Activated naive CD4-positive, alpha-beta T cell (primary cell): ENCODE data around the gene DNM3.

Source experiments
- DNase-seq, 4 experiments: peaks; one replicate each; lab custom pipeline; 2025; lab: John Stamatoyannopoulos, UW

The DNM3 gene

GRCh38 chr1:172177849-172178248 lies 336.6 kb downstream of the DNM3 start:
- no peak for DNase-seq

DNA sequence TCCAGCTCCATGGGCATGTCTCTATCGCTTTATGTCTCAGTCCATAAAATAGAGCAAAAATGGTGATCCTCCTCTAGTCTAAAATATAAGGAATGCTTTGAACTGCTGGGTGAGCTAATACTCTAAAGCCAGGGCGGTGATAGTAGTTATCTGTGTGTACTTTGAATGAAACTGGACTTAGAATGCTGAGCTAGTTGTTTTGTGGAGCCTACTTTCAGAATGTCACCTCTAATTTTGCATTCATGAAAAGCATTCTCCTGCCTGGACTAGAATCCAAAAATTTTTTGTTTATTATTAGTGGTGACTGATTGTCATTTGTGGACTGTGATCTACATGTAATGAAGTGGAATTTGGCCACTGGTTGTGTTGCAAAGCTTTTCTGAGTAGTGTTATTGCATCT lies 337.6 kb downstream of the DNM3 start:
- DNase-seq: no peak

- no peak for DNase-seq
Measured at GRCh38 chr1:172179918-172180317, 338.6 kb downstream of the DNM3 start.

DNA sequence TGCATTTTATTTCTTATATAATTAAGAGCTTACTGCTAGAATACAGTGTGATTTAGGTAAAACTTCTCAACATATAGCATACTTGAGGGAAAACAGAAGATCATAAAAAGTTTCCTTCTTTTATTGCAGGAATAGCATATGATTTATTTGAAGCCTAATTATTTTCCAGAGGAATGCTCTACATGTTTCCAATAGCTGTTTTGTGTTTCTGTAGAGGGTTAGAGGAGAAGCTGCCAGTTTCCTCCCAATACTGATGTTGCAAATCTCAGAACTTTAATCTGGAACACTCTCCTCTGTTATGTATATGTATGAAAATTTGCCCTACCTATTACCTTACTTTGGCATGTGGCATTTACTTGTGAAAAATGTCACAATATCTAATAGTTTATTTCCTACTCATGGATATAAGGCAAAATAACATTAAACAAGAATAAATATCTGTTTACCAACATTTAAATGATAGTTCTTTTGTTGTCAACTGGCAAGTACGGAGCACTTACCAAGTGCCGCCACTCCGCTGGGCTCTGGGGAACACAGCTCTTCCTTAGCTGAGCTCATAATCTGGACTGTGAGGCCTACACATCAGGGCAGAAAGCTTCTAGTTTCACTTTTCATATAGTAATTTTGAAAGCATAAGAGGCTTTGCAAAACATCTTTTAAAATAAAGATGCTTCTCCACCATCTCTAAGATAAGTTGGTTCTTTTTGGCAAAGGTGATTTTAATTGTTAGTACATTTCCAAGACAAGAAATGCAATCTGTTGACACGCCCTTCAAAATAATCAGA lies 339.4 kb downstream of the DNM3 start:
- DNase-seq: no peak

DNA sequence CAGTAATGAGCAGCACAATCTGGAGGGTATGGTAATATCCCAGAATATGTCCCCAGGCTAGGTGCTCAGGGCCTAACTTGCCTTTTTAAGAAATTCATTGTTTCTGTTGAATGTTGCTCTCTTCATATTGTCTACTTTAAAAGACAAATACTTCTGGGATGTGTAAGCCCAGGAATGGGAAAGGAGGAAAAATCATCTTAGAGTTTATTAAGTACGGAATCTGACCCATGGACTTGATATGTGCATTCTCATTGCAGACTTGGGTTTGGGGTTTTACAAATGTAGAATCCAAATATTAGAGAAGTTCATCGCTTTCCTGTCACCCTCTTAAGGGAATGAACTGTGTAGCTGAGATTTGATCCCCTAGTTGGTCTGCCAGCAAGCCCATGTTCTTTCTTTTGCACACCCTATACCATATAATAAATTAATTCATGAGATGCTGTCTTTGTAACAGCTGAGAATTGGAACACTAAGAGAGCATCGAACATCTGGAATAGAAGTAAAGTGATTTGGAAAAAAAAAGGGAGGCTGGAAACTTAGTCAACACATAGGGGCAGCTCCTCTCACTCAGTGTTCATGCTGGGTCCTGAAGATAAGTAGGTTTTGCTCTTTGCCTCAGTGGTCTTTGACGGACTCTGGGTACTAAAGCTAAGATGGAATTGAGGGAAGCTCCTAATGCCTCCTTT lies 343.4 kb downstream of the DNM3 start:
- no peak for DNase-seq

GRCh38 chr1:172185211-172185610 lies 343.9 kb downstream of the DNM3 start:
- no peak for DNase-seq

DNA sequence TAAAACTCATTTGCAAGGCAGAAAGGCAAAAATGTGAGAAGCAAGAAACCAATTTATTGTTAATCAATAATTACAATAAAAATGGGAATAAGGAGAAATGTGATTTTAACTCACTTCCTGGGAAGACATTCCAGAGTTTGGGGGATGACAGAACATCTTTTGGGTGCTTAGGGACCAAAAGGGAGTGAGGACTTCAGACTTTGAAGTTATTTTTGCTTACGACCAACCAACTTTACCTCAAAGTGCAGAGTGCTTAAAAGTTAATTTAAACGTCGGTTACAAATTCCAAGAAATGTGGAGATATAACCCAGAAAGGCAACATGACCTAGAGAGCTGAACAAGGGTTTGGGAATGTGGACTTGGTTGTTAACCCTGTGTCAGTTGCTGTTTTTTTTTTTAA lies 344.7 kb downstream of the DNM3 start:
- DNase-seq: no peak

DNA sequence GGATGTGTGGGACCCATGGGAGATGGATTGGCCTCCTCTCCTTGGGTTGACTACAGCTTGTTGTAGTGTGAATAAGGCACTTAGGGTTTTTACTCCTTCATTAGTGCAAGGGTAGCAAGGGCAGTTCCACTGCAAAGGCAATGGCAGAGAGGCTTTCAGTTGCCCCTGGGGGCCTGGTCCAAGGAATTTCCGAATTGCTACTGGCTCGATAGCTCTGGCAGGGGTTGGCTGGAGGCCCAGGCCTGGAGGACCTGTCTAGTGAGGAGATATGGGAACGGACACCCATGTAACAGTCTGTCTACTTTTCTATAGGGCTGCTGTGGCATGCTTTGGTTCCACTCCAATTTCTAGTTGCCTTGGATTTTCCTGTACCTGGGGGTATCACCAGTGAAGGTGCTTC lies 360.3 kb downstream of the DNM3 start:
- DNase-seq: no peak

DNA sequence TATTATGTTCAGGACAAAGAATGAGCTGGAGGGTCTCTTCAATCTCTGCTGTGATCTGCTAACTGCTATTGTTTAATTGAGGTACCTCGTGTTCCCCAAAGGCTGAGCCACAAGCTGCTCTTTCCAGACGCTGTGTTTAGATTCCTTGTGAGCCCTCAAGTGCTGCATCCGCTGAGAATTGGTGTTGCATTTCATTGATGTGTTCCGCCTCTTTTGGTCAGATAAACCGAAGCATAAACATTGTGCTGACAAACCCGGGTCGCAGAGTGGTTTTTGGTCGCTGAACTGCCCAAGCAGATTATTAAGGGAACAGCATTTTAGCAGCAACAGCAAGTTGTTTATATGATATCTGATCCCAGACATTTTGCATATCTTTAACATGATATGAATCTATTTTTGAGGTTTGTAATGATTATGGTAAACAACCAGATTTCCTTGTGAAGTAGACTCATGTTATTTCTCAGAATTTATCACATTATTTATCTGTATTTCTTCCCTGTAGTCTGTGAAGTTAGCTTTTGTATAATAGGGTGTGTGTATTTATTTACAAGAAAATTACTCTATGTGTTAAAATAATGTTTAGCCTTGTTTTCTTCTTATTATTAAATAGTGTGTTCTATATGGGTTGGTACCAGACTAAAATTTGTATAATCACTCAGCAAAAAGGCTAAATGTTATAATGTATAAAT lies 362.0 kb downstream of the DNM3 start:
- DNase-seq: no peak

DNA sequence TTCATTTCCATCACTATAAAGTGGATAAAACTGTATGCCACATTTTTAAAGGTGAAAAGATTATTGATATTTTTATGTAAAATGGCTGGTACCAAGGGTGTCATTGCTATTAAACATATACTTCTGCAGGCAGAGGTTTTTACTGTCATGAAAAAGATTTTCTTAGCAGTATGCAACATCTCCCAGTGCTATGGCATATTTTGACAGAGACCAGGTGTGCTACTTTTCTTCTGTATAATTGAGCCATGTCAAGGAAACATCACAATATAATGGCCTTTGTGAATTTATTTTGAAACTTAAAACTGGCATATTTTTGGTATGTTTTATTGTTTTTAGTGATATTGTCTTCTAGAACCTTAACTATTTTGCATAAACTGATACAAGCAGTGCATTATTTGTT lies 362.6 kb downstream of the DNM3 start:
- DNase-seq: no peak

- no peak for DNase-seq
Measured at GRCh38 chr1:172206256-172206655, 365.0 kb downstream of the DNM3 start.

- no peak for DNase-seq
Measured at GRCh38 chr1:172208635-172209034, 367.3 kb downstream of the DNM3 start.

GRCh38 chr1:172211221-172211620 lies 369.9 kb downstream of the DNM3 start:
- no peak for DNase-seq

GRCh38 chr1:172212124-172212523 lies 370.8 kb downstream of the DNM3 start:
- no peak for DNase-seq

DNA sequence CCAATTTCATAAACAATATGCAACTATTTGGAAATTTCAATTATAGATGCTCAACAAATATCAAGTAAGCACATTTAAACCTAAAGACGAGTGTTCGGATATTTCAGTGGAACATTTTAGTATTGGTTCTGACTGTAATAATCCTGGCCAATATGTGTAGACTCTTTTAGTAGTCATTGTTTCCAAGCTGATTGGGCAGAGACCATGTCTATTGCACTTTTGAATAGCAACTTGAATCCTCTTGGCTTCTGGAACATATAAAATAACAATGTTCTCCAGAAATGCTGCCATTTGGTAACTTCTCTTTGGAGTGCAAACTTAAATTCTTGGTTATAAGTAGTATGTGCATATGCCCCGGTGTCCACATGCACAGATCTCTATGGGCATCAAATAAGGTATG lies 373.7 kb downstream of the DNM3 start:
- no peak for DNase-seq

DNA sequence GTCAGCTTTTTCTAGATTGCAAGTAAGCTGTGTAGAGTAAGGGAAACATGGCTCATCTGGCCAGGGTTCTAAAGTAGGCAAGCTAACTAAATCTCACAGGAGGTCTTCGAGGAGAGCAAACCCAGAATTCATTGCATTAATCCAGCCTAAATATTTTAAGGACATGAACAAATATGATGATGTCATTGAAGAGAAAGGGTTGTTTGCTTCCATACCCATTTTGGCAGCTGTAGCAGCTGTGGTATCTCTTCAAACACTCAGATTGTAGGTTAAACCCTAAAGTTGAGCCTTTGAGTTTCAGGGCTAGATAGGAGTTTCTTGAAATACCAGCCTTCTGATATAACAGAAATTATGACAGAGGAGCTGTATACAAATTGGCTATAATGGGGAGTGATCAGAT lies 378.7 kb downstream of the DNM3 start:
- no peak for DNase-seq

DNA sequence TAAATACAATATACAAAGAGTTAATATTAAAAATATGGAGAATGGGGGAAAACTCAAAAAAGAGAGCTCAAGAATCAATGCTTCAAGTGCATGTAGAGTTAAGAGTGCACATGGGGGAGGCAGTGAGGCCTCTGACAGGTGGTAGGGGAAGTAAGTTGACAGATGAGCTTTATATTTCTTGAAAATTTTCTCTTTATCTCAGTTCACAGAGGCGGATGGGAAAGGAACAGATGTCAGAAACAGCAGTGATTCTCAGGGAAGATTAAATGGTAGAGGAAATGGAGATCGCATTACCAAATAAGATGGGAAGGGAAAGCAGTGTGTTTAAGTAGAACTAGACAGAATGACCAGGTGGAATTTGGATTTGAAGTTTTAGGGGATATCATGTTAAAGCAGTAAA lies 379.1 kb downstream of the DNM3 start:
- no peak for DNase-seq

DNA sequence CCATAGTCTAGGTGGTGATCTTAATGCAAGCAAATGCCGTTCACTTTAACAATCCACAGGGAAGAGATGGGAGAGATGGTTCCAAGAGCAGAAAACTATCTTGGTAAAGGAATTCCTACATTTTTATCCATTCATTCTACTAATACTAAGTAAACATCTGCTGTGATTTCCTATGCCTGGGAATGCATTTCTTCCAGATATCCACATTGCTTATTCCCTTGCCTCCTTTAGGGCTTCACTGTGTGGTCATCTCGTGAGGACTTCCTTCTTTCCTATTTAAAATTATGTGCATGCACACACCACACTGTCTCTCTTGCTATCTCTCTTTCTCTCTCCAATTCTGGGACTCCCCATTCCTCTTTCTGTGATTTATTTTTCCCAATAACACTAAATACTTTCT lies 380.1 kb downstream of the DNM3 start:
- no peak for DNase-seq

DNA sequence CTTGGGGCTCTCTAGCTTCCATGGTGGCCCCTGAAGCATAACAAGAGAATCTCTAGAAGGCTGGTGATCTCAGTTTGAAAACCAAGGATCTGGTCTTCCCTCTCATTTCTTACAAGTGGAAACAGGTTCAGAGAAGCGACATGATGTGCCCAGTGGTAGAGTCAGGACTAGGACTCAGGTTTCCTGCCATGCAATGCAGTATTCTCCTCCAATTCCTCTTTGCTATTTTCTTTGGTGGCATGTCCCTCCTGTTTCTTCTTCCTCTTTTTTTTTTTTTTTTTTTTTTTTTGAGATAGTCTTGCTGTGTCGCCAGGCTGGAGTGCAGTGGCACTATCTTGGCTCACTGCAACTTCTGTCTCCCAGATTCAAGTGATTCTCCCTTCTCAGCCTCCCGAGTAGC lies 383.6 kb downstream of the DNM3 start:
- DNase-seq: no peak

- DNase-seq: no peak
Measured at GRCh38 chr1:172229942-172230341, 388.6 kb downstream of the DNM3 start.

DNA sequence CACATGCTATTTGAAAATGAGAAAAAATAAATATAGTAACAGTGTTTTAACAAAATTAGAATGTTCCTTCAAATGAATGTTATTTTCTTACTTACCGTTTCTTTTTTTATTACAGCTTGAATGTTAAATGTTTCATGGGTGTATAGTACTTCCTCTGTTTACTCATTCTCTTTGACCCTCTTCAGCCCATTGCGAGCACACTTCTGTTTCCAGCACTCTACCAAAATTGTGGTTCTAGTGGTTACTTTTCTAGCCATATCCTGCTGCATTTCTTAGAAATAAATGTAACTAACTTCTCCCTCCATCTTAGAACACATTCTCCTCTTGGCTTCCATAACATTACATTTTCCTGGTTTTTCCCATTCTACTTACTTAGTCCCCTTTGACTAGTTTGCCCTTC lies 389.2 kb downstream of the DNM3 start:
- DNase-seq: no peak

DNA sequence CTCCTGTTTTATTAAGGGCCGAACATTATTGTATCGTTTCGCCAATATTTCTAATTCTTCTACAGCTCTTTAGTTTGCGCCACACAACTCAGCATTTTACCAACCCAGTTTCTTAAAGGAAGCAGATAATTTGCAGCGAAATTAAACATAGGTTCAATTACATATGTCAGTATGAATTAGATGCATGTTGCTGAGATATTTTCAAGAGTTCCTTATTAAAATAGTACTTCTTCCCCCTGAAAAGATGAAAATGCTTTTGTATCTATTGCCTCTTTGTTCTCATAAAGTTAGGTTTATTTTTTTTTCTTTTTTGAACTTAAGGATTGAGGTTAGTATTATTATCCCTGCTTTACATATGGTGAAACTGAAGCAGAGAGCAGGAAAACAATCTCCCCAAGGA lies 395.7 kb downstream of the DNM3 start:
- DNase-seq: no peak

DNA sequence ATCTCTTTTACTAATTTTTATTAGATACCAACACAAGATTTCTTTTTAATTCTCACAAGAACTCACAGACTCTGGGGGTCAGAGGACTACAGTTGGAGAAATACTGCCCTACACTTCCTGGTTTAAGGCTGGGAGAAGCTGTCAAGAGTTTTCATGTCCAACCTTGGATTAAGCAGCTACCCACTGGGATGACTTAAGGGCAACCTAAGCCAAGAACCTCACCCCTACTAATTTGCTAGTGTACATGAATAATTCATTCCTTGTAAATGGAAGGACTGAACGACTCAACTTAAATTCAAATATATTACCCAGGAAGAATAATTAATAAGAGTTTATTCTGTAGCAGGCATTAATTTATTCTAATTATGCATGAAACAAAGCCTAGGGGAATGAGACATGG lies 396.9 kb downstream of the DNM3 start:
- DNase-seq: no peak
